ENCODE data around the gene BLCAP. TPM values are rescaled to one million over a fixed set of nuclear protein-coding genes. Genes with fewer than 3 reads are reported as not detected.

Gene BLCAP
- total RNA-seq, 1 experiment from 2014 or later: 54.3 TPM

DNA sequence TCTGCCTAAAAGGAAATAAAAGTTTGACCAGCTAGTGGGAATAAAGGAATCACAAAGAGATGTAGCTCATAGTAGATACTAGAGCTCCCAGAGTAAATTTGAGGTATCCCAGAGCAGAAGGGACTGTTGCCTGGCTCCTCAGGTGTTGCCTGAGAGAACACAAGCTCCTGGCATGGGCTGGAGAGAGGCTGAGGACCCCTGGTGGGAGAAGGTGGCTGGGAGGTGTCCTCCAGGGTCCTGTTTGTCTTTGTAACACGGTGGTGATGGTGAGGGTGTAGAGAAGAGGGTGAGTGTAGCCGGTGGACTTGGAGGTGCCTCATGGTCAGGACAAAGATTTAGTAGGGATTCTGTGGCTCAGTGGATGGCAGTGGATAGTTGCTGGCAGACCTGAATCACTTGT, 34.7 kb downstream of the BLCAP start:
- Histone ChIP-seq H3K79me1 (ENCODE audit: insufficient read depth, low read depth, low read length, poor library complexity, severe bottlenecking) (no peaks in the 10 kb centered on the region), H2BK5ac (ENCODE audit: insufficient read length, low read length) (no peak overlapping the region), H3K18ac (ENCODE audit: insufficient read length, low read depth, low read length) (no peak overlapping the region), H3K4me1 (ENCODE audit: insufficient read depth, low read length) (no peaks in the 10 kb centered on the region), H2BK120ac (ENCODE audit: low read depth, low read length, poor library complexity, severe bottlenecking) (no peak overlapping the region), H2BK15ac (ENCODE audit: low read depth, low read length) (no peak overlapping the region), H3K79me2 (ENCODE audit: insufficient read depth, low read length) (no peaks in the 10 kb centered on the region), H3K56ac (ENCODE audit: insufficient read length, low read depth, low read length) (no peak overlapping the region), H3T11ph (ENCODE audit: low read length) (no peak overlapping the region), H3K9me3 (ENCODE audit: control insufficient read depth, low read depth, low read length) (no peaks in the 10 kb centered on the region), H2BK20ac (ENCODE audit: low read depth, low read length, poor library complexity, severe bottlenecking) (no peak overlapping the region), H3K14ac (ENCODE audit: insufficient read depth, low read length) (no peak overlapping the region), H3K23ac (ENCODE audit: insufficient read length, low read depth, low read length) (no peak overlapping the region), H4K20me1 (ENCODE audit: control insufficient read depth, insufficient read depth, insufficient read length) (no peaks in the 10 kb centered on the region), H3K27me3 (ENCODE audit: insufficient read depth, low read length) (no peaks in the 10 kb centered on the region), H2AK5ac (ENCODE audit: insufficient read length, low read length) (no peak overlapping the region), H3K9ac (ENCODE audit: extremely low read depth, insufficient read length, low read length) (no peak overlapping the region), H3K27ac (ENCODE audit: insufficient read length, low read depth, low read length) (no peak overlapping the region), H3K23me2 (ENCODE audit: insufficient read length, low read depth, low read length, poor library complexity, severe bottlenecking) (no peaks in the 10 kb centered on the region), H4K5ac (ENCODE audit: insufficient read length, low read depth, low read length) (no peak overlapping the region), H3K4me2 (ENCODE audit: insufficient read depth, insufficient read length, low read length) (no peak overlapping the region), H2BK12ac (ENCODE audit: insufficient read length, low read depth, low read length) (no peak overlapping the region), H2AFZ (ENCODE audit: low read length) (no peak overlapping the region), H3K4ac (ENCODE audit: low read depth, low read length) (no peak overlapping the region), H4K8ac (replicated peaks; ENCODE audit: insufficient read length, low read depth, low read length) (no peak overlapping the region), H4K91ac (ENCODE audit: insufficient read length, low read depth, low read length) (no peak overlapping the region)
- no peaks in the 10 kb centered on the region; a peak in 1 of 5 replicates for H3K9me3 Mint-ChIP-seq
- no peak overlapping the region for H3K4me3 Mint-ChIP-seq
- no peak for DNase-seq
- peaks cover 7 to 12% of the 10 kb centered on the region in 2 experiments for H3K4me1 Mint-ChIP-seq
- H3K27me3 Mint-ChIP-seq (ENCODE audit: low read depth): peaks cover 8% of the 10 kb centered on the region
- no CpG with 5 or more reads among the region's 2 CpGs for WGBS (ENCODE audit: extremely low coverage, insufficient read length, low lambda C conversion rate)
- H3K27ac Mint-ChIP-seq: no peak overlapping the region; a peak in 1 of 7 replicates
- TF ChIP-seq, protein P1, sequence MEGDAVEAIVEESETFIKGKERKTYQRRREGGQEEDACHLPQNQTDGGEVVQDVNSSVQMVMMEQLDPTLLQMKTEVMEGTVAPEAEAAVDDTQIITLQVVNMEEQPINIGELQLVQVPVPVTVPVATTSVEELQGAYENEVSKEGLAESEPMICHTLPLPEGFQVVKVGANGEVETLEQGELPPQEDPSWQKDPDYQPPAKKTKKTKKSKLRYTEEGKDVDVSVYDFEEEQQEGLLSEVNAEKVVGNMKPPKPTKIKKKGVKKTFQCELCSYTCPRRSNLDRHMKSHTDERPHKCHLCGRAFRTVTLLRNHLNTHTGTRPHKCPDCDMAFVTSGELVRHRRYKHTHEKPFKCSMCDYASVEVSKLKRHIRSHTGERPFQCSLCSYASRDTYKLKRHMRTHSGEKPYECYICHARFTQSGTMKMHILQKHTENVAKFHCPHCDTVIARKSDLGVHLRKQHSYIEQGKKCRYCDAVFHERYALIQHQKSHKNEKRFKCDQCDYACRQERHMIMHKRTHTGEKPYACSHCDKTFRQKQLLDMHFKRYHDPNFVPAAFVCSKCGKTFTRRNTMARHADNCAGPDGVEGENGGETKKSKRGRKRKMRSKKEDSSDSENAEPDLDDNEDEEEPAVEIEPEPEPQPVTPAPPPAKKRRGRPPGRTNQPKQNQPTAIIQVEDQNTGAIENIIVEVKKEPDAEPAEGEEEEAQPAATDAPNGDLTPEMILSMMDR (conservative IDR thresholded peaks at IDR 0.05): no peak
- H3K36me3 Mint-ChIP-seq (ENCODE audit: insufficient read depth in 1 of 3, low read depth in 3 of 3): peaks cover 0 to 5% (median 0%) of the 10 kb centered on the region in 3 experiments; a peak in 2 of 7 replicates
